Measurements from ENCODE around the gene CDK17. TPM values are rescaled to one million over a fixed set of nuclear protein-coding genes. Genes with fewer than 3 reads are reported as not detected.

Gene CDK17
- total RNA-seq, 1 experiment from 2014 or later, result 21.4 TPM

GRCh38 chr12:96305665-96306064, 94.6 kb downstream of the CDK17 start:
- no peak overlapping the region for H2AFZ ChIP-seq (ENCODE audit: low read depth, low read length, poor library complexity, severe bottlenecking)
- DNase-seq (ENCODE audit: low read depth, low spot score) (no peak), ATAC-seq (no peak)
- no peak overlapping the region for H3K4me3 ChIP-seq (replicated peaks in 1 of 2; ENCODE audit: low read depth in 1 of 2, low read length in 2 of 2)
- no TSS peak for BruUV-seq (replicated peaks)
- TF ChIP-seq ZFX (IDR thresholded peaks at IDR 0.05) (no peak), SRF (IDR thresholded peaks at IDR 0.05; ENCODE audit: low read depth) (no peak), ZBTB33 (IDR thresholded peaks at IDR 0.05; ENCODE audit: extremely low read depth, insufficient replicate concordance, low read length) (no peak), ELF1 (IDR thresholded peaks at IDR 0.05; ENCODE audit: borderline replicate concordance, low read depth) (no peak), CTCF (IDR thresholded peaks at IDR 0.05 in 2 of 3, conservative IDR thresholded peaks at IDR 0.05 in 1 of 3; ENCODE audit: borderline replicate concordance in 1 of 3, insufficient read depth in 1 of 3, low read depth in 2 of 3, low read length in 2 of 3) (no peak), CBX3 (IDR thresholded peaks at IDR 0.05; ENCODE audit: low read depth) (no peak), EZH2 (IDR thresholded peaks at IDR 0.05) (no peak), YY1 (IDR thresholded peaks at IDR 0.05; ENCODE audit: extremely low read depth, insufficient replicate concordance, low read depth, low read length) (no peak), EGR1 (IDR thresholded peaks at IDR 0.05; ENCODE audit: low read depth) (no peak), ATF3 (IDR thresholded peaks at IDR 0.05) (no peak), ZNF274 (IDR thresholded peaks at IDR 0.05; ENCODE audit: low read depth, low read length) (no peak), POLR2A (IDR thresholded peaks at IDR 0.05; ENCODE audit: borderline replicate concordance, extremely low read depth, insufficient read depth, insufficient read length) (no peak), RAD21 (IDR thresholded peaks at IDR 0.05; ENCODE audit: low read depth) (no peak), FOSL1 (IDR thresholded peaks at IDR 0.05; ENCODE audit: low read depth) (no peak), SP1 (IDR thresholded peaks at IDR 0.05; ENCODE audit: low read depth) (no peak)
- H3K9me3 ChIP-seq (ENCODE audit: control insufficient read depth in 1 of 2, insufficient read depth in 1 of 2, low read depth in 1 of 2, low read length in 2 of 2), result no peaks in the 10 kb centered on the region
- no peaks in the 10 kb centered on the region for H3K27me3 ChIP-seq (ENCODE audit: insufficient read depth, low read length)
- no peaks in the 10 kb centered on the region for H3K36me3 ChIP-seq (ENCODE audit: control insufficient read depth in 1 of 2, insufficient read depth in 2 of 2, low read length in 2 of 2)
- ChIA-PET POLR2A (no interaction called here), CTCF (no interaction called here), RAD21 (ENCODE audit: low non-redundant PET in 1 of 2, low total read pairs in 2 of 2, uncharacterized antibody in 2 of 2, unreplicated experiment in 2 of 2) (no interaction called here)
- H4K20me1 ChIP-seq (ENCODE audit: insufficient read depth), result no peaks in the 10 kb centered on the region
- no peak overlapping the region for H3K4me2 ChIP-seq (ENCODE audit: low read length)
- intact Hi-C loops (cut with micrococcal nuclease), result no loop called here
- 0 out of 2 replicates have a peak, but pooled peaks cover 2% of the 10 kb centered on the region for H3K9me2 ChIP-seq (ENCODE audit: insufficient read depth)
- H3K27ac ChIP-seq (ENCODE audit: low read depth, low read length), result no peak overlapping the region
- no peak overlapping the region for H3K9ac ChIP-seq (ENCODE audit: low read length)
- no peaks in the 10 kb centered on the region for H3K4me1 ChIP-seq (ENCODE audit: control insufficient read depth in 1 of 2, insufficient read depth in 2 of 2, low read length in 2 of 2)
- peaks cover 5% of the 10 kb centered on the region; the same call in 1 of the 2 replicates for H3K79me2 ChIP-seq (ENCODE audit: insufficient read depth, low read length)

Measured in HCT116 (cell line).